Activated CD8-positive, alpha-beta memory T cell treated with anti-CD3 and anti-CD28 coated beads for 36 hours (primary cell): ENCODE results near the gene CDH3. TPM values are rescaled to one million over a fixed set of nuclear protein-coding genes. Genes with fewer than 3 reads are reported as not detected.

Experiments
- CTCF ChIA-PET: fragments of 350-600 bp; sonication (Branson Sonifier 250); formaldehyde crosslinking; loops from one replicate; lab custom pipeline; 2021; ENCODE audit warnings: antibody characterized with exemption; lab: Charles Lee
- POLR2A ChIA-PET: fragments of 350-600 bp; sonication (Branson Sonifier 250); formaldehyde crosslinking; loops from one replicate; lab custom pipeline; 2021; ENCODE audit warnings: antibody characterized with exemption; lab: Charles Lee
- total RNA-seq, 2 experiments: library from RNA; stranded (reverse); gene quantifications; one replicate each; pipeline ENCODE4 v1.2.3, GENCODE V29; 2021

The CDH3 gene
- total RNA-seq, 2 experiments from 2014 or later, result not detected

GRCh38 chr16:68645494-68646388 lies 631 bp downstream of the CDH3 start:
- CTCF ChIA-PET, result no interaction called here

DNA sequence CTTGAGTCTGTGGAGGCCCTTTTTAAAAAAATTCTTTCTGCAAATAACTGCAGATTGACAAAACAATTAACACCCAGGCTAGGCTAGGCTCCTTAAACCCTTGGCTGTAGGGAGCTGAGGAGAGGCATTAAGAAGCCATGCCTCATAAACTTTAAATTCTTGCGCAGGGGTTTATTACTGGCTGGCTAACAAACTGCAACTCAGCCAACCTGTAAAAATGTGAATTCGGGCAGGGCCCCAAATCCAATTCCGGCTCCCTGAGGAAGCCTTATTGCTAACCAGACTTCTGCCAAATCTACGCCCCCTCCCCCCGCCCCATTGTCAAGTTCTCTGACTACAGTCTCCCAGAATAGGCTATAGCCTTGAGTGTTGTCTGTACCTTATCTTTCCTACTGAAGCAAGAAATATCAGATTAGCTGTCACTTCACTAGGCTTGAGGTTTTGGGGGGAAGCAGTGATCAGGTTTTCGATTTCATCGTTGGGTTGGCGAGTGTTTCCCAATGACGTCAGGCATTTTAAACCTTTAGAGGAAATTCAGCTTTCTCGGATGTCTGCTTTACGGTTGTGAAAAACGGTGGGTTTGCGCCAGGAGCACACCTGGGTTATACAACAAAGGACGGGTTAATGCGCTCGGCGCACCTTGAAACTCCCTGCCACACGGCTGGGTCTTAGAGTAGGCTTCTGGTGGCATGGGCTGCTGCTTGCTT lies 2.0 kb downstream of the CDH3 start:
- CTCF ChIA-PET, result interaction anchor here (0.5 to 0.6 kb wide), 2 partner anchors 47 to 118 kb away, joined by 3 to 4 read pairs; no protein-coding TSS in a partner anchor

More at GRCh38 chr16:68645494-68646388, 631 bp downstream of the CDH3 start:
- POLR2A ChIA-PET, result no interaction called here

DNA sequence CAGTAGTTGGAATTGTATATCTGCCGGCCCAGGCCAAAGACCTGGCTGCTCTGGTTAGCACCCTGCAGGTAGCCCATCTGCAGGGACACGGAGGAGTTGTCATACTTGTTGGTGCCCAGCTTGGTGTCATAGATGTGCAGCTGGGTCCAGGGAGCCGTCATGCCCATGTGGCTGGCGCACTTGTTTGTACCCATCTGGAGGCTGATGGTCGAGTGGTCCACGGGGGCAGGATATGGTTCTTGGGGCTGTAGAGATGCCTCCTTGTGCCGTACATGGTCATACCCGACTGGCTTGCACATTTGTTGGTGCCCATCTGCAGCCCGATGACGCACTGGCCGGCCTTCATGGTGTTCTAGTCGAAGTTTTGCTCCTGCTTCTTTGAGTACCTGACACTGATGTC lies 6.0 kb downstream of the CDH3 start:
- ChIA-PET CTCF (no interaction called here), POLR2A (no interaction called here)

More for the DNA sequence above, 2.0 kb downstream of the CDH3 start:
- POLR2A ChIA-PET, result no interaction called here

DNA sequence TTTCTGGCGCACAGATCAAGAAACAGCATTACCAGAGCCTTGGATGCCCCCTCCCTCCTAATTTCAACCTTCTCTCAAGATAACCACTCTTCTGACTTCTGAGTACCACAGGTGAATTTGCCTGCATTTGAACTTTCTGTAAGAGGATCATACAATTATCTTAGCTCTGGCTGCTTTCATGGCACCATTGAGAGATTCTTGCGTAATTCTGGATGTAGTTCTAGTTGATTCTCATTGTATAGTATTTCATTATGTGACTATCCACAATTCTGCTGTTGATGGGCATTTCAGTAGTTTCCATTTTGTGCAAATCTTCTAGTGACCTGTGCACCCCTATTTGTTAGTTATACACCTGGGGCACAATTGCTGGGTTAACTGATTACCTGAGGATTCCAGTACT lies 7.5 kb downstream of the CDH3 start:
- ChIA-PET CTCF (no interaction called here), POLR2A (no interaction called here)

DNA sequence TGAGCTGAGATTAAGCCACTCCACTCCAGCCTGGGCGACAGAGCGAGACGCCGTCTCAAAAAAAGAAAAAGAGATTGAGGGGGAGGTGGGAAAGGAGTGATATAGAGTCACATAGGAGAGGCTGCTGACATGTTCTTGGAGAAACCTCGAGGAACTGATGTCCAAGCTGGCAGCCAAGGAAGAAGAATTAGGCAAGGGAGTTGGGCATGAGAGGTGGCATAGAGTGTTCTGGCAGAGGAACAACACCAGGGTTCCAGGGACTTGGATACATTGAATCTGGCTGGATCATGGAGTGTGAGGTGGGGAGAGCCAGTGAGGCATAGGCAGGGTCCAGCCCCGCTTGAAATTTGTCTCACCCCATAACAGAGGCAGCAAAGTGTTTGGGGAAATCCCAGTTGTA lies 10.7 kb downstream of the CDH3 start:
- CTCF ChIA-PET, result interaction anchor here (0.6 kb wide), 1 partner anchor 97 kb away, joined by 4 read pairs; no protein-coding TSS in a partner anchor
- POLR2A ChIA-PET, result no interaction called here

GRCh38 chr16:68656751-68657150 lies 11.6 kb downstream of the CDH3 start:
- ChIA-PET CTCF (no interaction called here), POLR2A (no interaction called here)

DNA sequence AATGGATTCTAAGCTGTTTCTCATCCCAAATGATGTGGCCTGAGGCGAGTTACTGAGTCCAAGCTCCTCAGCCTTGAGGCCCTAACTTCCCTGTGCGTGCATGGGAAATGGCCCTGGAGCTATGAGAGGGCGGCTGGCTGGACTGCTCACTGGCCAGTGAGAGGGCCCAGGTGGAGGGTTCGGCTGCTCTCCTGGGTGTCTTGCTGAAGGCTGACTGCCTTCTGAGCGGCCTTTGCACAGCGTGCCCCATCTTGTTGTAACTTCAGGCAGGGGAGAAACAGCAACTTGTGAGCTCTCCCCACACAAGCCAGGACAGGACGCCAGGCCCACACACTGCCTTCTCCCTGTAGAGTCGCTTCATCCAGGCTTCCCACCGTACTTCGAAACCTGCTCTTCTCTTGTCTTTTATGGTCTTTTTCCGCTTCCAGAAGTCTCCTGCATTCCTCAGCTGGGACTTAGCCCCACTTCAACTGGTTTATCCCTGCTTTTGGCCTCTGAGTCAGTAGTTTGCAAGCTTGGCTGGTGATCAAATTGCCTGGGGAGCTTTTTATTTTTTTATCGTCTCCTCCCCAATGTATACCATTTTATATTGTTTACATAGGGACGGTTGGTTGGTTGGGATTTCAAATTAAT lies 13.3 kb downstream of the CDH3 start:
- CTCF ChIA-PET, result interaction anchor here (1.0 to 1.2 kb wide), 2 partner anchors 9 to 10 kb away, joined by 3 read pairs; no protein-coding TSS in a partner anchor
- POLR2A ChIA-PET, result no interaction called here

DNA sequence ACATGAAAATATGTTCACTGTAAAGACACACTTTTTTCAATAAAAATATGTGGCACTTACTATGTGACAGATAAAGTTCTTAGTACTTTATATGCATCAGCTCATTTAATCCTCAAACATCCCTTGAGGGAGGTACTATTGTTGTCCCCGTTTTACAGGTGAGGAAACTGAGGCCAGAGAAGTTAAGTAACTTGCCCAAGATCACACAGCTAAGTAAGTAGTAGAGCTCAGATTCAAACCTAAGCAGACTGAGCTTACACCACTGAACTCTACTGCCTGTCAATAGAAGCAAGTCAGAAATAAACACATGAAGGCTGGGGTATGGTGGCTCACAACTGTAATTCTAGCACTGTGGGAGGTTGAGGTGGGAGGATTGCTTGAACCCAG lies 13.9 kb downstream of the CDH3 start:
- CTCF ChIA-PET, result interaction anchor here (1.0 to 1.2 kb wide), 2 partner anchors 10 kb away, joined by 3 read pairs; no protein-coding TSS in a partner anchor
- POLR2A ChIA-PET, result no interaction called here

GRCh38 chr16:68659412-68660358 lies 14.6 kb downstream of the CDH3 start:
- CTCF ChIA-PET, result interaction anchor here (0.5 to 1.0 kb wide), 4 partner anchors 10 to 678 kb away, joined by 3 to 4 read pairs (median 3); no protein-coding TSS in a partner anchor
- POLR2A ChIA-PET, result no interaction called here

DNA sequence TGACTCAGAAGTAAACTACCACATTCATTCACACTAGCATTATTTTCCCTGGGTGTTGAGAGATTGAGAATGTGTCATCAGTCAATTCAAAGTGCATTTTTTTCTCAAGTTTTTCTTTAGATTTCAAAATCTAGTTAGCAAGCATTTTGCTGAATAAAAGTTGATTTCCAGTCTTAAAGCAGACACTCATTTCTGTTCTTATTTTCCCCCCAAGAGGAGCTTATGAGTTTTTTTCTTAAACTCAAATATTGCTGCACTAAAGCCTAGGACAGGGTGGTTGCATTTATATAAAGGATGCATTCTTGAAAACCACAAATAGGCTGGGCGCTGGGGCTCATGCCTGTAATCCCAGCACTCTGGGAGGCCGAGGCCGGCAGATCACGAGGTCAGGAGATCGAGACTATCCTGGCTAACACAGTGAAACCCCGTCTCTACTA lies 15.3 kb downstream of the CDH3 start:
- CTCF ChIA-PET, result interaction anchor here (0.5 to 0.6 kb wide), 2 partner anchors 9 to 131 kb away, joined by 3 to 4 read pairs; no protein-coding TSS in a partner anchor
- POLR2A ChIA-PET, result no interaction called here

GRCh38 chr16:68662035-68662434 lies 16.9 kb downstream of the CDH3 start:
- ChIA-PET CTCF (no interaction called here), POLR2A (no interaction called here)

DNA sequence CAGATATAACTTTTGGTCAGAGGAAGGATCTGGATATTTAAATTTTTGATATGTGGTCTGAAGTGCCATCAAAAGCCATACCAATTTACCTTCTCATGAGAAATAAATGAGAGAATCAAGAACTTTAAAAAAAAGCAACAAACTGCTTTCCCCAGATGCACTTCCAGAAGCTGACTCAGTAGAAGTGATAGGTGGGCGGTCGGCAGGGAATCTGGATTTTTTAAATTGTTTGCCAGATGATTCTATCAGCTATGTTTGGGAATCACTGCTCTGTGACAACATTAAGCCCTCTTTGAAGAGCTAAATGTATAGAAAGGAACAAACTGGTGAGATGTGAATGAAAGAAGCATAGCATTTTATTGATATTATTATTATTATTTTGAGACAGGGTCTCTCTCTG lies 19.2 kb downstream of the CDH3 start:
- POLR2A ChIA-PET, result no interaction called here
- CTCF ChIA-PET, result no interaction called here

DNA sequence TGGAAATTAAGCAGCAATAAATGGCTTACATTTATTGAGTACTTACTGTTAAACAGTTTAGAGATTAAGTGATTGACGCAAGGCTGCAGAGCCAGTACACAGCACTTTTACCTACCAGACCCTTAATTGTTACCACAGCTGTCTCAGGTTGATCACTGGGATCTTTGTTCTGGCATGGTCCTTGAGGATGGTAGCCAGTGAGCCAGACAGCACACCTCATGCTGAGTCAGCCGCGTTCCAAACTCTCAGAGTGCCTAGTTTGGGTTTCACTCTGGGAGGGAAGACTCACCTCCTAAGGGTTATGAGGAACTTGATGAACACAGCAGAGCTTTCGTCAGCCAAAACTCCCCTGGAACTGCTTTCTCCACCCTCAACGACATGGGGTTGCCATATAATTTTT lies 20.4 kb downstream of the CDH3 start:
- ChIA-PET POLR2A (no interaction called here), CTCF (no interaction called here)

DNA sequence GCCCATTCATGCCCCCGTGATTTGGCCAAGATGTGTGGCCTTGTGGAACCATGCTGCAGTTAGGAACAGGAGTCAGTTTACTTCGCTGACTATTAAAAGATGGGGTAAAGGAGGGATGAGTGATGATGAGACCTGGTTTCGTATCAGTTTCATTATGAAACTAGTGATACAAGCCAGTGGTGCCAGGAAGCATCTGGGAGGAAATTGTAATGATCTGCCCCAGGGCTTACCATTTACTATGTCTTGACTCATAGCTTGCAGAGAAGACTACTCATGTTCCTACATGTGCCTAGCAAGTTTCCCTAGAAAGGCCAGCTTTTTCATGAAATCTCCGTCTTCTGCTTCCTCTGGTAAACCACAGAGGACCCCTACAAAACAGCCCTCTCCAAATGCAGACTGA lies 23.2 kb downstream of the CDH3 start:
- ChIA-PET CTCF (interaction anchor here (0.8 to 1.8 kb wide), 3 partner anchors 9 to 88 kb away, joined by 3 to 6 read pairs (median 3); no protein-coding TSS in a partner anchor), POLR2A (interaction anchor here (1.1 to 1.4 kb wide), 2 partner anchors 88 to 175 kb away, joined by 3 to 4 read pairs; no protein-coding TSS in a partner anchor)

DNA sequence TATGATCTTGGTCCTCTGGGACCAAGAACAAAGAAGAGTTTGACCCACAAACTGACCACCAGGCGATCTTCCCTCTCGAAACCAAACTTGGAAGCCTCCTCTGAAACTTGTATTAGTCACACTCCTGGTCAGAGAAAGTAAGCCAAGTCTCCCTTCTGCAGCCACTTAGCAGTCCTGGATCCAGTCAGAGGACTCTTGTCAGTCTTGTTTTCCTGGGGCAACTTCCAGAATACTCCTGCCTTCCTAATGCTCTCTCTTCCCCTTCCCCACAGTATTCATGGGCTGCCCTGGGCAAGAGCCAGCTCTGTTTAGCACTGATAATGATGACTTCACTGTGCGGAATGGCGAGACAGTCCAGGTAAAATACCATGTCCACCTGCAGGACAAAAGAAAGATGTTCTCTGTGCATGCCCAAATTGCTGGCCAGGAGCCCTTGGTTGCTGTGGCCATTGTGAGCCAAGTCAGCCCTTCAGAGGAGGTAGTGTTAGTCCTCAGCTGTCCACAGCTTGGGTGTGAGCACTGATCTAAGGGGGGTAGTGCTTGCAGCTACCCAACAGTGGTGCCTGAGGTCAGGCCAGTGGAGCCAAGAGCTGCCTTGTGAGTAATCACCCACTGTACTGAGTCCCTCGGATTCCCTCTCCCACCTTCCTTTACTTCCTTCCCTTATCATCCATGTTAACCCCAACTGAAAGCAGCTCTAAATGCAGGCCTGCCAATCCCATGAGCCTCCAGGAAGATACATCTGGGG lies 31.2 kb downstream of the CDH3 start:
- POLR2A ChIA-PET, result no interaction called here
- CTCF ChIA-PET, result interaction anchor here (1.2 kb wide), 1 partner anchor 8 kb away, joined by 3 read pairs; no protein-coding TSS in a partner anchor

- POLR2A ChIA-PET, result no interaction called here
- CTCF ChIA-PET, result no interaction called here
These were observed 35.9 kb downstream of the CDH3 start for GRCh38 chr16:68681038-68681437.

DNA sequence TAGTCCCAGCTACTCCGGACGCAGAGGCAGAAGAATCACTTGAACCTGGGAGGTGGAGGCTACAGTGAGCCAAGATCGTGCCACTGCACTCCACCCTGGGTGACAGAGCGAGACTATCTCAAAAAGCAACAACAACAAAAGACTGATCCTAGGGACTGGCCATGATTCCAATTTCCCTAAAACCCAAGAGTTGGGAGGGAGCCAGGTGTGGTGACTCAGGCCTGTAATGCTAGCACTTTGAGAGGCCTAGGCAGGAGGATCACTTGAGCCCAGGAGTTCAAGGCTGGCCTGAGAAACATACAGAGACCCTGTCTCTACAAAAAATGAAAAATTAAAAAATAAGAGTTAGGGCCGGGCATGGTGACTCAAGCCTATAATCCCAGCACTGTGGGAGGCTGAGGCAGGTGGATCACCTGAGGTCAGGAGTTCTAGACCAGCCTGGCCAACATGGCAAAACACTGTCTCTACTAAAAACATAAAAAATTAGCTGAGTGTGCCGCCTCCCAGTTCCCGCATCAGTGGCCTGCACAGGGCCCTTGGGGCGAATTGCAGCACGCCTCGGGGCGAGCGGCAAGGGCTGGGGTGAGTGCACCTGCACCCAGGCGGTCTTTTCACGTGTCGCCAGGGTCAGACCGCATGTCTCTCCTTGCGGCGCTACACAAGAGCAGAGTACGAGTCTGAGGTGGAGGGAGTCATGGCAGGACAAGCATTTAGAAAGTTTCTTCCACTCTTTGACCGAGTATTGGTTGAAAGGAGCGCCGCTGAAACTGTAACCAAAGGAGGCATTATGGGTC lies 40.8 kb downstream of the CDH3 start:
- POLR2A ChIA-PET, result no interaction called here

More for the DNA sequence above, 40.8 kb downstream of the CDH3 start:
- CTCF ChIA-PET, result no interaction called here
